Esophagus squamous epithelium (tissue), 5 donors: Measurements from ENCODE around the gene SYNM. TPM values are rescaled to one million over a fixed set of nuclear protein-coding genes. Genes with fewer than 3 reads are reported as not detected.
"Not testable (repeated sequence)": the region's sequence is repeated elsewhere in the genome, so short reads cannot be mapped to it uniquely, and the experiment has no call there.

Experiments used
- DNase-seq: peaks from one replicate; lab custom pipeline; 2025; lab: John Stamatoyannopoulos, UW
- H3K27ac ChIP-seq, 4 donors: fragments of 200-600 bp; sonication (generic); one replicate each; pipeline ENCODE4 v1.5.1; 2016 to 2019; ENCODE audit warnings: mild to moderate bottlenecking in 1 of 4
- H3K27me3 ChIP-seq, 4 donors: fragments of 200-600 bp; sonication (generic); 1 replicate in 3 of 4; 2 replicates in 1 of 4; pipeline versions ENCODE4 v1.5.1 to v1.6.0; 2017 to 2021; ENCODE audit warnings: antibody characterized with exemption in 1 of 4
- H3K36me3 ChIP-seq, 3 donors: fragments of 200-600 bp; sonication (generic); one replicate each; pipeline ENCODE4 v1.5.1; 2016 to 2019
- H3K4me1 ChIP-seq, 3 donors: fragments of 200-600 bp; sonication (generic); one replicate each; pipeline ENCODE4 v1.5.1; 2017 to 2019
- H3K4me3 ChIP-seq, 4 donors: fragments of 200-600 bp; sonication (generic); 1 replicate in 3 of 4; 2 replicates in 1 of 4; pipeline ENCODE4 v1.5.1; 2016 to 2019; ENCODE audit warnings: mild to moderate bottlenecking in 2 of 4, moderate library complexity in 1 of 4
- H3K9me3 ChIP-seq, 3 donors: fragments of 200-600 bp; sonication (generic); one replicate each; pipeline ENCODE4 v1.5.1; 2016 to 2019
- CTCF ChIP-seq, 6 experiments: fragments of 450-650 bp in 4 of 6; fragments of 200-600 bp in 2 of 6; sonication (generic) in 2 of 6; IDR thresholded peaks; one replicate each; pipeline ENCODE4 v1.5.1; 2016 to 2019; ENCODE audit warnings: antibody characterized with exemption in 6 of 6, mild to moderate bottlenecking in 4 of 6, moderate library complexity in 4 of 6
- POLR2A ChIP-seq, 4 donors: fragments of 450-650 bp; IDR thresholded peaks; one replicate each; pipeline ENCODE4 v1.6.1; 2017; ENCODE audit warnings: antibody characterized with exemption in 4 of 4, mild to moderate bottlenecking in 4 of 4, moderate library complexity in 3 of 4
- WGBS, 2 donors: methylation state at CpG; one replicate each; pipeline ENCODE4 v1.1.5; 2018; 5-methylcytosine and 5-hydroxymethylcytosine counted together
- intact Hi-C: fragments of 100-400 bp; cut with DNase I; formaldehyde crosslinking; loops from one replicate; pipeline ENCODE4 v1.15.0; 2022
- total RNA-seq, 4 donors: library from RNA; depleted of rRNA; stranded (reverse); fragments of >200 nt; gene quantifications; one replicate each; pipeline ENCODE4 v1.1.0, GENCODE V29; 2016
- donor health status: DM: yes; HTN: yes; CAD: no.

The SYNM gene
- total RNA-seq, 4 donors from 2014 or later = 18.1 to 262 (median 42.0) TPM

- Histone ChIP-seq H3K4me3 (peak overlapping the region in 3 of 4 donors; percentile 49 to 66 (median 64)), H3K27me3 (peaks cover 0 to 33% (median 0%) of the 10 kb centered on the region in 4 donors), H3K36me3 (no peaks in the 10 kb centered on the region), H3K27ac (peak overlapping the region; percentile 2 to 89 (median 76)), H3K4me1 (peaks cover 0 to 38% (median 10%) of the 10 kb centered on the region in 3 donors), H3K9me3 (no peaks in the 10 kb centered on the region)
- TF ChIP-seq CTCF (IDR thresholded peaks at IDR 0.05) = no peak
- TF ChIP-seq POLR2A (IDR thresholded peaks at IDR 0.05) = no peak
- WGBS, 2 donors = 82 to 84% methylated on average over 10 to 12 of the region's 12 CpGs
- DNase-seq = no peak
- intact Hi-C loops = no loop called here
Measured at GRCh38 chr15:99110093-99110492, 5.2 kb downstream of the SYNM start.

DNA sequence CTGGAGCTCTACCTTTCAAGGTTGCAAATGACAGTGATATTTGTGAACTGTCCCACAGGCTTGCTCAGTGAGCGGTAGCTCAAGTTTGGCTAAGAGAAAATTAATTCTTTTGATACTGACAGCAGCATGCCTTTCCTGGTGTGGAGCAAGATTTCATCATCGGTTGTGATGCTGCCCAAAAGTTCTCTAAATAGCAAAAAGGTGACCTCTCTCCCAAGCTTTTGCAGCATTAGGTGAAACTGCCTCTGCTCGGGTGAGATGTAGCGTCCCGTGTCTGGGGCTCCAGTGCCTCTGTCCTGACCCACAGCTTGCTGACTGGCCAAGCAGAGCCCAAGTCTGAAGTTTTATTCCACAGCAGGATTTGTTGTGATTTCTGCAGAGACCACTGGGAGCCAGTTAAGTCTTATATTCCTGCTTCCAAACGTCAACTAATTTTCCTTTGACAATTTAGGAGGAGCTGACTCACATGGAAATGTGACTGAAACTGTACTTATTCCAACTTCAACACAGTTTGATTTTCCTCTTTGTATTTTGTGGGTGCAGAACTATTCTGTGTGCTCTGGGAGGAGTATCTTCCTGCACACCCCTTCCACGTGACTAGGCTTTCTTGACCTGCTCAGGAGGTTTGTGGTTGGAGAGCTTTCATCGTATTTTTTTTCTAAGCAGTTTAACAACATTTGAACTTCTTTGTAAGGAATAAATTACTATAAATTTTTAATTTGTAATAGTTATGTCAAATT, 5.9 kb downstream of the SYNM start:
- Histone ChIP-seq H3K27ac (peak overlapping the region in 3 of 4 donors; percentile 76 to 89 (median 76)), H3K27me3 (peaks cover 0 to 26% (median 0%) of the 10 kb centered on the region in 4 donors), H3K36me3 (no peaks in the 10 kb centered on the region), H3K4me3 (peak overlapping the region in 2 of 4 donors; percentile 64 to 66), H3K9me3 (no peaks in the 10 kb centered on the region), H3K4me1 (peaks cover 0 to 33% (median 3%) of the 10 kb centered on the region in 3 donors)
- 55 to 62% methylated on average over 8 of the region's 8 CpGs for WGBS, 2 donors
- DNase-seq = no peak
- intact Hi-C loops = no loop called here
- TF ChIP-seq CTCF (IDR thresholded peaks at IDR 0.05) (no peak), POLR2A (IDR thresholded peaks at IDR 0.05) (no peak)

- Histone ChIP-seq H3K27ac (peak overlapping the region in 3 of 4 donors; percentile 76 to 89 (median 88)), H3K4me1 (peaks cover 0 to 25% (median 0%) of the 10 kb centered on the region in 3 donors), H3K27me3 (peaks cover 0 to 18% (median 0%) of the 10 kb centered on the region in 4 donors)
- H3K36me3 ChIP-seq, H3K9me3 ChIP-seq, H3K4me3 ChIP-seq, DNase-seq, intact Hi-C loops: not testable (repeated sequence)
- 58 to 80% methylated on average over 3 to 7 of the region's 8 CpGs for WGBS, 2 donors
Measured at GRCh38 chr15:99111641-99112040, 6.8 kb downstream of the SYNM start.

DNA sequence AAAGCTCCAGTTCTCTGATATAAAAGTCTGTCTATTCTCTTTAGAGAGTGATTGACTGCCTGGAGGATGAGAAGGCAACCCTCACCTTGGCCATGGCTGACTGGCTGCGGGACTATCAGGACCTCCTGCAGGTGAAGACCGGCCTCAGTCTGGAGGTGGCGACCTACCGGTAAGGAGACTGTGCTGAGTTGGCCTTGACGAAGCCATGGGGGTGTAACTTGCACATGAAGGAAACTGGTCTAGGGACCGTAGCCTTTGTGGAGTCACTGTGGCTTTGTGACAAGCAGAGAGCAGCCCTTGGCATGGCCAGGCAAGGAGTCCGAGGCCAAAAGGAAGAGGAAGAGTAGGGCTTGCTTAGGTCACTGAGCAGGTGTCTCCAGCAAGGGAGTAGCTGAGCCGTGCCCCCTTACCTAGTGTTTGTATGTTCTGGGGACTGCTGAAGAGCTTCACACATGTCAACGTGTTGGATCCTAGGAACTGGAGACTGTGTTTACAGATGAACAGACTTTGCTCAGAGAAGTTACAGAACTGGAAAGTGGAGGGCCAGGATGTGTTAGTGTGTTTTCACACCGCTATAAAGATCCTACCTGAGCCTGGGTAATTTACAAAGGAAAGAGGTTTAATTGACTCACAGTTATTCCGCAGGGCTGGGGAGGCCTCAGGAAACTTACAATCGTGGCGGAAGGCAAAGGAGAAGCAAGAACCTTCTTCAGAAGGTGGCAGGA, 8.8 kb downstream of the SYNM start:
- H3K4me3 ChIP-seq = no peak overlapping the region
- peaks cover 0 to 26% (median 0%) of the 10 kb centered on the region in 3 donors for H3K4me1 ChIP-seq
- H3K27me3 ChIP-seq = no peaks in the 10 kb centered on the region
- 82% methylated on average over 10 to 12 of the region's 13 CpGs for WGBS, 2 donors
- no peak for DNase-seq
- H3K27ac ChIP-seq = peak overlapping the region; percentile 0 to 88 (median 74)
- H3K9me3 ChIP-seq = no peaks in the 10 kb centered on the region
- H3K36me3 ChIP-seq = no peaks in the 10 kb centered on the region
- TF ChIP-seq CTCF (IDR thresholded peaks at IDR 0.05) = no peak
- no peak for TF ChIP-seq POLR2A (IDR thresholded peaks at IDR 0.05)
- intact Hi-C loops = no loop called here

DNA sequence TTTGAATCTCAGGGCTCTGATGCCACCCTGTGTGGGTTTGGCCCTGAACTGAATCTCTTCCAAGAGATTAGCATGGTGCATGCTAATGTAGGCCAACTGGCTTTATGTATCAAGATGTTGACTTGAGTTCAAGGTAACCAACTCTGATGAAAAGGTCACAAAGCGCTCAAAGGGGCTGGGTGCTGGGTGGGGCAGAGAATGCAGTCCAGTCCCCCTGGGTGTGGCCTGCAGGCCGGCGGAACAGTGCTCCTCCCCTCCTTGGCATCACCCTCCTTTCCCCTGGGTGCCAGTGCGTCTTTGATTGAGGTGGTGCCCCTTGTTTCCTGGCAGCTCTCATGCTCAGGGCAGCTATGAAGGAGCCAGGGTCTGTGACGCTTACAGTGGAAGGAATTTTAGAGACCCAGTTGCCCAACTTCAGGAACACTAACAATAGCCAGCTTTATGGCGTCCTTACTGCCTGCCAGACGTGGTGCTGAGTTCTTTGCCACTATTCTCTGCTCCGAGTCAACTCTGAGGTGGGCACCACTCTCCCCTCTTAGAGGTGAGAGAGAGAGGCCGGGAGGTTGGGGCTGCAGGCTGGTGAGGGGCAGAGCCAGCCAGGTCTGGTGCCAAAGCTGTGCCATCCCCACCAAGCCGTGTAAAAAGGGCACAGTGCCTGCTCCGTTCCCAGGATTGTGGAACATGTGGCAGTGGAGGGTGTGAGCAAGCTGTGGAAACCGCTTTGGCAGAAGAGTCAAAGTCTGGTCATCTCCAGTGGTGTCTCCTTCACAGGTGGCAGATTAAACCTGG, 9.8 kb downstream of the SYNM start:
- no peak for DNase-seq

More for the DNA sequence above, 9.8 kb downstream of the SYNM start:
- intact Hi-C loops = no loop called here
- WGBS, 2 donors = 63 to 69% methylated on average over 9 to 10 of the region's 12 CpGs
- no peaks in the 10 kb centered on the region for H3K9me3 ChIP-seq
- TF ChIP-seq POLR2A (IDR thresholded peaks at IDR 0.05) = no peak
- TF ChIP-seq CTCF (IDR thresholded peaks at IDR 0.05) = no peak
- H3K4me3 ChIP-seq = no peak overlapping the region
- H3K36me3 ChIP-seq = no peaks in the 10 kb centered on the region
- peak overlapping the region; percentile 0 to 88 (median 74) for H3K27ac ChIP-seq
- peaks cover 0 to 24% (median 0%) of the 10 kb centered on the region in 3 donors for H3K4me1 ChIP-seq
- no peaks in the 10 kb centered on the region for H3K27me3 ChIP-seq
